ENCODE measurements around the gene HOXA13.

HOXA13 gene

GRCh38 chr7:27199849-27200760, at the start of gene HOXA13:
HOXA13 (minus strand) TSS chr7:27200091; CDS start chr7:27200077, 14 bp downstream.
- no peak for DNase-seq (ENCODE audit: extremely low read depth in 1 of 2, low read depth in 1 of 2)

GRCh38 chr7:27248911-27249723, 49.2 kb upstream of the HOXA13 start:
- no peak for DNase-seq (ENCODE audit: extremely low read depth in 1 of 2, low read depth in 1 of 2)

- no peak for DNase-seq (ENCODE audit: extremely low read depth in 1 of 2, low read depth in 1 of 2)
These were observed 48.5 kb upstream of the HOXA13 start for GRCh38 chr7:27248427-27248806.

GRCh38 chr7:27247452-27248426, 47.8 kb upstream of the HOXA13 start:
- DNase-seq (ENCODE audit: extremely low read depth in 1 of 2, low read depth in 1 of 2) = no peak

- DNase-seq (ENCODE audit: extremely low read depth in 1 of 2, low read depth in 1 of 2) = no peak
These were observed 47.1 kb upstream of the HOXA13 start for GRCh38 chr7:27247000-27247399.

GRCh38 chr7:27245798-27246691, 46.2 kb upstream of the HOXA13 start:
- no peak for DNase-seq (ENCODE audit: extremely low read depth in 1 of 2, low read depth in 1 of 2)

GRCh38 chr7:27245124-27245797, 45.4 kb upstream of the HOXA13 start:
- no peak for DNase-seq (ENCODE audit: extremely low read depth in 1 of 2, low read depth in 1 of 2)

GRCh38 chr7:27244488-27245123, 44.7 kb upstream of the HOXA13 start:
- no peak for DNase-seq (ENCODE audit: extremely low read depth in 1 of 2, low read depth in 1 of 2)

DNA sequence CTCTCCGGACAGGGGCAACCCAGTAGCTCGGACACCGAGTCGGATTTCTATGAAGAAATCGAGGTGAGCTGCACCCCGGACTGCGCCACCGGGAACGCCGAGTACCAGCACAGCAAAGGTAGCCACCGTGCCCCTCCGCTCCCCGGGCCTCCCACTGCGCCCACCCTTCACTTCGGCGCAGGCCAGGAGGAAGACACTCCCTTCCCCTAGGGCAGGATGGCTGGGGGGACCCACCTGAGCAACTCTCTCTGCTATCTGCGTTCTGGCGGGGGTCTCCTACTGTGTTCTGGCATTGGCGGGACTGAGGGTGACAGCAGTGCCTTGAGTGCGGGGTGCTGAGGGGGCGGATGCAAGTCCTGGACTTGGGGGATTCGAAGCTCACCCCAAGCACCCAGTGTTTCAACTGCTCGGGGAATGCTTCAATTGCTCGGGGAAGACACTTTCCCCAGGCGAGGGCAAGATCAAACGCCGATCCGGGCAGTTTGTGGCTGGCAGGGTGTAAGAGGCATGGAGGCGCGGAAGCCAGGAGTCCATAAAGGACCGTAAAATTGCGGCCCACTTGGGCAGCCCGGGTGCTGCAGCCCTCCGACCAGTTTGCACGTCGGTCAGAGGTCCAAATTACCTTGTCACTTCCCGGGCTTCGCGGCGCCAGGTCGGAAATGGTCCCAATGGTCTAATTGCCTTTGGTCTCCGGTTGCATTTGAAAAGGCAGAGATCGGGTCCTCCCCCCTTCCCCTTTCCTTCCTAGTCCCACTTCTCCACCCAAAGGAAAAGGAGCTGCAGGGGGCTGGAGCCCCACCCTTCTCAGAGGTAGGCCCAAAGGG, 43.7 kb upstream of the HOXA13 start:
- DNase-seq (ENCODE audit: extremely low read depth in 1 of 2, low read depth in 1 of 2) = no peak

DNA sequence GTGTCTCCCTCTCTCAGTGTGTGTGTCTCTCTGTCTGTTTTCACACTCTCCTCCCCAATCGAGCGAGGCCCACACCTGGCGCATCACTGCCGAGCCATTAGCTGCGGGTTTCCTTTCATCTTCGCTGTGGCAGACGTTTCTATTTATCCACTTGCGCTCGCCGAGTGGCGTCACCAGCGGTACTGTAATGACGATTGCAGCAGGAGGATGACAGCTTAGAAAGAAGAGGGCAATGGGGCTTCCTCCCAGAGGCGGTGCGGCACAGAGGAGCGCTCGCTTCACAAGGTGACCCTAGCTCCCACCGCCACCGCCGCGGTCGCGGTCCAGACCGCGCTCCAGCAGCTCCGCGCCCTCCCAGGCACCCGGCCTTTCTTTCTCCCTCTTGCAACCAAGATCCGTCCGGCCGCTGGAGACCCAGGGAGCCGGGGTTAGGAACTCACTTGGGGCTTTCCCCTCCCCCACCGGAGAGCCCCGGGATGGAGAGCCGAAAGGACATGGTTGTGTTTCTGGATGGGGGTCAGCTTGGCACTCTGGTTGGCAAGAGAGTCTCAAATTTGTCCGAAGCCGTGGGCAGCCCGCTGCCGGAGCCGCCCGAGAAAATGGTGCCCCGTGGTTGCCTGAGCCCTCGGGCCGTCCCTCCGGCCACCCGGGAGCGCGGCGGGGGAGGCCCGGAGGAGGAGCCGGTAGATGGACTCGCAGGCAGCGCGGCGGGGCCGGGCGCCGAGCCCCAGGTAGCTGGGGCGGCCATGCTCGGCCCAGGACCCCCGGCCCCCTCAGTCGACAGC, 42.9 kb upstream of the HOXA13 start, which contains the start of gene EVX1:
EVX1 (plus strand) TSS at position 248 of the 785 bp plus-strand sequence; CDS start at position 477, 229 bp downstream.
- DNase-seq (ENCODE audit: extremely low read depth in 1 of 2, low read depth in 1 of 2) = no peak

DNA sequence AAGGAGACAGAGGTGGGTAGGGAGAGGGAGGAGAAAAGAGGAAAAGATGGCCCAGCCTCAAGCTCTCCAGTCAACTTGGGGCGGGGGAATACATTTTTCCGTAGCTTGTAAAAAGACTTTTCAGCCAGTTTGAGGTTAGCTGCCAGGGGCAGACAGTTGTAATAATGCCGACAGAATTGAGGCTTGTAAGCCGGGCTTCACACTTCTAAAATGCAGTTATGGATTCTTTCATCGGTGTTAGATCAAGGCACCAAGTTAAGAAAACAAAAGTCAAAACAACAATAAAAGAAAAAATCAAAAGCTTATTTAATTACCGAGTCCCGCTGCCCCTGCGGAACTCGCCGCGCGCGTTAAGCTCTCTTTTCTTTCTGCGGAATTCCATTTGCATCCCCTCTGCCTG, 42.3 kb upstream of the HOXA13 start:
- DNase-seq (ENCODE audit: extremely low read depth in 1 of 2, low read depth in 1 of 2) = no peak

- no peak for DNase-seq (ENCODE audit: extremely low read depth in 1 of 2, low read depth in 1 of 2)
These were observed 41.5 kb upstream of the HOXA13 start for GRCh38 chr7:27241189-27242056.

DNA sequence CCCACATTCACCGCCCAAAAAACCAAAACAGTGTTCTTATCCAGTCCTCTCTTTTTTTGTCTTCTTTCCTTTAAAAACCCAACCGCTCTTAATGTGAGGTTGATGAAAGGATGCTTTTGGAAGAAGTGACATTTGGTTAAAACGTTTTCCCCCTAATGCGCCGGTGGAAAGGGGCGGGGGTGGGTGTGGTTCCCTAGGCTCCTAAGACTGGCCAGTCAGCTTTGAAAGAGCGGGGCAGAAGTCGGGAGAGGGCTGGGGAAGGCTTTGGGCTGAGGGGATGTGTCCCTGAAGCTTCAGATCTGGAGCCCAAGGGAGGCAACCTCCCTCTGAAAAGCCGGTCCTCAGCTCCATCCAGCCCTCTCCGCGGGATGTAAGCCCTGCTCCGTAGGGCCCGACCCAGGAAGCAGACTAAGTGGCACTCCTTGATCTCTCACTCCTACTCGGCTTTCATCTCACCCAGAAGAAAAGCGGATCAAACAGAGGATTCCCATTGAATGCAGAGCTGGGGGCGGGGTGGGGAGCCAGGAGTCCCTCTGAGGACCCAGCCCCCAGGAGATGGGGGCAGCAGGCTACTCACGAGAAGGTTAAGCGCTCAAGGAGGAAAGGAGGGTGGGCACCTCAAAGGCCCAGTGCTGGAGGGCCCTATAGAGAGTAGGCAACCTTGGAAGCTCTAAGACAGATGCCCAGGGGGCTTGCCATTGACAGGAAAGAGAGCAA, 40.3 kb upstream of the HOXA13 start:
- no peak for DNase-seq (ENCODE audit: extremely low read depth in 1 of 2, low read depth in 1 of 2)

DNA sequence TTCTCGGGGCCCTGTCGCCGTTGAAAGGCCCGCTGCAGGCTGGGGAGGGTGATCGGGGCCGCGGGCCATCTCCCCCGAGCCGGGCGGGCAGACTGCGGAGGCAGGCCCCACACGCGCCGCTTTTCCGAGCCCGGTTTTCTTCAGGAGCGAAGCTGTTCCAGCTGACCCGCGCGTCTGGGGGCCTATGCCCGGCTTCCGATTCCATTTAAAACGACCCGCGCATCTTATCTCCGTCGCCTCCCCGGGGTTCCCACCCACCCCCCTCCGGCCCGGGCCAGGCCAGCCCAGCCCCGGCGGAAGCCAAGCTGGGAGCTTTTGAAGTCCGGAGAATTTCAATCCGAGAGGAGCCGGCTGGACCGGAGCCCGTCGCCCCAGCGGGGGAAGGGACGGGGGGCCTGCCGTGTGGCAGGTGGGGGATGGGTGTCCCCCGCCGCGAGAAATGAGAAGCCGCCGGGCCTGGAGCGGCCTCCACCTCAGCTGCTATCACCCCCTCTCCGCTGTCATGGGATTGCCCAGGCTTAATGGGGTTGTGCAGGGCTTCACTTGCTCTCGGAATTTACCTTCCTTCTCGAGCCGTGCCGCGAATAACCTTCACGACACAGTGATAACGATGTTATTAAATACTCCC, 39.6 kb upstream of the HOXA13 start:
- no peak for DNase-seq (ENCODE audit: extremely low read depth in 1 of 2, low read depth in 1 of 2)

DNA sequence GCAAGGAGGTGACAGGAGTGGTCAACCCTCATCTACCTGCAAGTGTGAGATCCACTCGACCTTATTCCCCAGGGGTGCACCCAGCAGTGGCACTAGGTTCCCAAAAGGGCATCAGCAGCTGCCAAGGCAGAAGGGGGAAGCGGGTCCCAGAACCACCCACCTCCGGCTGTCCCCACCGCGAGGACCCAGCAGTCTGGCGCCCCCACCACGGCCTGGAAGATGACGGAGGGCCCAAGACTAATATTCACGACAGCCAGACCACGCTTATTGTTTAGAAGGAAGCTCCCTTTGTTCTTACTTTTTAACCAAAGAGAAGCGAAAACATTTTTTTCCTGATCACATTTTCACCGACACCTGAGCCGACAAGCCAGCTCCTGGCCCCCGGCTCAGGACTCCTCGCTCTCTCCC, 39.1 kb upstream of the HOXA13 start:
- DNase-seq (ENCODE audit: extremely low read depth in 1 of 2, low read depth in 1 of 2) = no peak
